Measurements from ENCODE around the gene EVA1A. TPM values are rescaled to one million over a fixed set of nuclear protein-coding genes. Genes with fewer than 3 reads are reported as not detected.

EVA1A gene
- polyA plus RNA-seq, 3 donors = not detected

DNA sequence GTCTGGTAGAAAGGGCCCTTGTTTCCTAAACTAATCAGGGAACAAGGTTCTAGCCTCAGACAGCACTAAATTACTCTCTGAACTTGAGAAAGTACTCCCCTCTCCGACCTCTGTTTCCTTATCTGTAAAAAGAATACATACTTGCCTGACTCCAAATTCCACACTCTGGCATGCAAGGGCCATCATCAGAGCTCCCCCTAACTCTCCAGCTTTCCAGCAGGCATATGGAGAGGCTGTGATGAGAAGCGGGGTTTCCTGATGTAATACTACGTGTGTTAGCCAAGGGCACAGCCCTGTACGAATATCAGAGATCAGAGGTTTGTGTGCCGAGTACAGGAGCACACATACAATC lies 1.8 kb upstream of the EVA1A start:
- Histone ChIP-seq H3K4me3 (replicated peaks in 1 of 3; ENCODE audit: low read depth in 2 of 3, low read length in 3 of 3) (no peak overlapping the region), H3K4me1 (ENCODE audit: control insufficient read depth in 1 of 2, insufficient read depth in 2 of 2, low read length in 2 of 2) (no peaks in the 10 kb centered on the region), H3K4me2 (replicated peaks; ENCODE audit: extremely low read depth, low read length, poor library complexity, severe bottlenecking) (no peak overlapping the region), H3K36me3 (replicated peaks in 1 of 2; ENCODE audit: control insufficient read depth in 1 of 2, insufficient read depth in 2 of 2, low read length in 2 of 2) (no peaks in the 10 kb centered on the region), H4K20me1 (ENCODE audit: insufficient read depth, low read length) (no peaks in the 10 kb centered on the region), H3K27ac (ENCODE audit: low read depth in 1 of 2, low read length in 2 of 2) (no peak overlapping the region), H3K27me3 (ENCODE audit: control insufficient read depth in 2 of 2, insufficient read depth in 2 of 2, low read length in 2 of 2) (peaks cover 28 to 53% of the 10 kb centered on the region in 2 donors), H3K9ac (ENCODE audit: insufficient read depth, low read length, poor library complexity, severe bottlenecking) (no peak overlapping the region), H3K9me3 (replicated peaks in 1 of 2; ENCODE audit: control insufficient read depth in 1 of 2, insufficient read depth in 1 of 2, low read length in 2 of 2) (no peaks in the 10 kb centered on the region), H3K79me2 (ENCODE audit: insufficient read depth, low read length) (no peaks in the 10 kb centered on the region), H2AFZ (ENCODE audit: insufficient read depth, low read depth, low read length, poor library complexity, severe bottlenecking) (no peak overlapping the region)
- 100% methylated on average over 1 of the region's 5 CpGs for WGBS (ENCODE audit: insufficient coverage)
- DNase-seq = no peak
- peaks cover 0 to 6% (median 2%) of the 10 kb centered on the region in 7 donors for H3K9me3 Mint-ChIP-seq
- intact Hi-C loops (cut with micrococcal nuclease) = no loop called here
- no peaks in the 10 kb centered on the region for H3K4me1 Mint-ChIP-seq
- H3K4me3 Mint-ChIP-seq = no peak overlapping the region
- no peak overlapping the region for H3K27ac Mint-ChIP-seq
- H3K27me3 Mint-ChIP-seq (ENCODE audit: low read depth in 3 of 3) = peaks cover 33 to 46% (median 36%) of the 10 kb centered on the region in 3 donors
- TF ChIP-seq, protein P1, sequence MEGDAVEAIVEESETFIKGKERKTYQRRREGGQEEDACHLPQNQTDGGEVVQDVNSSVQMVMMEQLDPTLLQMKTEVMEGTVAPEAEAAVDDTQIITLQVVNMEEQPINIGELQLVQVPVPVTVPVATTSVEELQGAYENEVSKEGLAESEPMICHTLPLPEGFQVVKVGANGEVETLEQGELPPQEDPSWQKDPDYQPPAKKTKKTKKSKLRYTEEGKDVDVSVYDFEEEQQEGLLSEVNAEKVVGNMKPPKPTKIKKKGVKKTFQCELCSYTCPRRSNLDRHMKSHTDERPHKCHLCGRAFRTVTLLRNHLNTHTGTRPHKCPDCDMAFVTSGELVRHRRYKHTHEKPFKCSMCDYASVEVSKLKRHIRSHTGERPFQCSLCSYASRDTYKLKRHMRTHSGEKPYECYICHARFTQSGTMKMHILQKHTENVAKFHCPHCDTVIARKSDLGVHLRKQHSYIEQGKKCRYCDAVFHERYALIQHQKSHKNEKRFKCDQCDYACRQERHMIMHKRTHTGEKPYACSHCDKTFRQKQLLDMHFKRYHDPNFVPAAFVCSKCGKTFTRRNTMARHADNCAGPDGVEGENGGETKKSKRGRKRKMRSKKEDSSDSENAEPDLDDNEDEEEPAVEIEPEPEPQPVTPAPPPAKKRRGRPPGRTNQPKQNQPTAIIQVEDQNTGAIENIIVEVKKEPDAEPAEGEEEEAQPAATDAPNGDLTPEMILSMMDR (IDR thresholded peaks at IDR 0.05) = no peak
- H3K36me3 Mint-ChIP-seq = no peaks in the 10 kb centered on the region

DNA sequence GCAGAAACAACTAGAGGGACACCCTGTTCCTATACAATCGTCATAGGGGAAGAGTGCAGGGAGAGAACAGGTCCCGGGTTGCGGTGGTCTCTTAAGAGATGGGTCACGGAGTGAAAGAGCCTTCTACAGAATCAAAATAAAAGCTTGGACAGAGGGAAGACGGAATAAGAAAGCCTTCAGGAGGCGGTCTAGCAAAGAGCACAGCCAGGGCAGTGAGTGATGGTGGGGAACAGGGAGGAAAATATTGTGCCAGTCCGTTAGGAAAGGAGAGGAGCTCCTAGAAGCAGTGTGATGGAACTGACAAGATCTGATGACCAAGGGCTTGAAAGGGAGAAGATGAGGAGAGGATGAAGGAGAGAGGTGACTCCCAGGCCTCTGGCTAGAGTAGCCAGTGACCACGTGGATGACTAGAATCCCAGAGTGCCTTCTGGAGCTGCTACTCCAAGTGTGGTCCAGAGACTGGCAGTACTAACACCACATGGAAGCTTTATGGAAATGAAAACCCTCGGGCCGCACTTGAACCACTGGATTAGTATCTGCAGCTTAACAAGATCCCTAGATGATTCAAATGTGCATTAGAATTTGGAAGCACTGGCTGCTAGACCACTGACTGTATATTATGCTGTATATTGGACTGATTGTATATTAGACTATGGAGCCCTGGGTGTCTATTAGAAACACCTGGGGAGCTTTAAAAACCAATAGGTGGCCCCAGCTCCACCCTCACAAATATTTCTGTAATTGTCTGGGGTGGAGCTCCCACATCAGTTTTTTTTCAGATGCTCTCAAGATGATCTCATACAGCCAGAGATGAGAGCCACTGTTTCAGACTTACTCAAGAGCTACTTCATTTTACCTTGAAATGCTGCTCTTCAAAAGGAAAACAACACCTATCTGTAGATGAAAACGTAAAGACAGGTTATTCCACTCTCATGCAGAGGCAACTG lies 1.1 kb upstream of the EVA1A start:
- Mint-ChIP-seq H3K4me3 (peak overlapping the region in 1 of 2 donors; percentile 85), H3K27ac (no peak overlapping the region), H3K27me3 (ENCODE audit: low read depth in 3 of 3) (peaks cover 33 to 48% (median 38%) of the 10 kb centered on the region in 3 donors), H3K9me3 (peaks cover 0 to 6% (median 2%) of the 10 kb centered on the region in 7 donors), H3K4me1 (no peaks in the 10 kb centered on the region), H3K36me3 (no peaks in the 10 kb centered on the region)
- no peak overlapping the region for H3K27ac ChIP-seq (ENCODE audit: low read depth in 1 of 2, low read length in 2 of 2)
- no peak overlapping the region for H3K4me3 ChIP-seq (replicated peaks in 1 of 3; ENCODE audit: low read depth in 2 of 3, low read length in 3 of 3)
- TF ChIP-seq, protein P1 (IDR thresholded peaks at IDR 0.05) = no peak
- no peak overlapping the region for H3K9ac ChIP-seq (ENCODE audit: insufficient read depth, low read length, poor library complexity, severe bottlenecking)
- peaks cover 28 to 54% of the 10 kb centered on the region in 2 donors for H3K27me3 ChIP-seq (ENCODE audit: control insufficient read depth in 2 of 2, insufficient read depth in 2 of 2, low read length in 2 of 2)
- H3K4me2 ChIP-seq (replicated peaks; ENCODE audit: extremely low read depth, low read length, poor library complexity, severe bottlenecking) = no peak overlapping the region
- intact Hi-C loops (cut with micrococcal nuclease) = no loop called here
- no peak for DNase-seq
- no peak overlapping the region for H2AFZ ChIP-seq (ENCODE audit: insufficient read depth, low read depth, low read length, poor library complexity, severe bottlenecking)
- no peaks in the 10 kb centered on the region for H3K36me3 ChIP-seq (replicated peaks in 1 of 2; ENCODE audit: control insufficient read depth in 1 of 2, insufficient read depth in 2 of 2, low read length in 2 of 2)
- no peaks in the 10 kb centered on the region for H3K79me2 ChIP-seq (ENCODE audit: insufficient read depth, low read length)
- H3K9me3 ChIP-seq (replicated peaks in 1 of 2; ENCODE audit: control insufficient read depth in 1 of 2, insufficient read depth in 1 of 2, low read length in 2 of 2) = no peaks in the 10 kb centered on the region
- WGBS (ENCODE audit: insufficient coverage) = 85% methylated on average over 5 of the region's 11 CpGs
- no peaks in the 10 kb centered on the region for H4K20me1 ChIP-seq (ENCODE audit: insufficient read depth, low read length)
- H3K4me1 ChIP-seq (ENCODE audit: control insufficient read depth in 1 of 2, insufficient read depth in 2 of 2, low read length in 2 of 2) = no peaks in the 10 kb centered on the region

All from CD14-positive monocyte (primary cell).